GM12878 (cell line): ENCODE results near the gene LRRC8B. TPM values are rescaled to one million over a fixed set of nuclear protein-coding genes. Genes with fewer than 3 reads are reported as not detected.
A peak's percentile ranks its signal among the peaks of the same experiment; 100 is the strongest.
"Not testable (repeated sequence)": the region's sequence is repeated elsewhere in the genome, so short reads cannot be mapped to it uniquely, and the experiment has no call there.

Experiments used
- ATAC-seq: fragments of 200-7000 bp; cut with Tn5 transposase; 3 replicates; pipeline ENCODE4 v1.9.1; 2020; ENCODE audit warnings: mild to moderate bottlenecking, moderate library complexity
- BruUV-seq: library from RNA; stranded (reverse); fragments of 400-500 nt; replicated peaks from 2 replicates; lab custom pipeline; 2021; lab: Mats Ljungman, UMichigan
- CTCF ChIA-PET: fragments of 300-600 bp; sonication (Branson Sonifier 250); formaldehyde crosslinking; extraction: SDS; loops from one replicate; lab custom pipeline; 2021; ENCODE audit warnings: inconsistent platforms; lab: Yijun Ruan, JAX
- POLR2A ChIA-PET: fragments of 350-600 bp; formaldehyde crosslinking; extraction: SDS; loops from one replicate; lab custom pipeline; 2021; ENCODE audit warnings: inconsistent platforms; lab: Charles Lee
- RAD21 ChIA-PET: fragments of 300-600 bp; sonication (Branson Sonifier 250); formaldehyde crosslinking; loops from one replicate; lab custom pipeline; 2023; ENCODE audit warnings: antibody characterized with exemption; ENCODE audit not compliant: unreplicated experiment; lab: Charles Lee
- SMC1A ChIA-PET: fragments of 300-600 bp; sonication (Branson Sonifier 250); formaldehyde crosslinking; loops from one replicate; lab custom pipeline; 2023; ENCODE audit not compliant: unreplicated experiment, uncharacterized antibody; lab: Charles Lee
- DNase-seq: peaks from one replicate; pipeline ENCODE4 v3.0.0-alpha.2; 2011; ENCODE audit warnings: low read depth, low spot score
- FAIRE-seq: peaks from 3 replicates; lab custom pipeline; 2011; peaks lifted over from hg19 to GRCh38; lab: Jason Lieb, UNC
- H2AFZ ChIP-seq: 2 replicates; pipeline ENCODE4 v1.6.0; 2011; ENCODE audit warnings: low read depth, low read length, control low read depth; ENCODE audit not compliant: control insufficient read depth
- H3K27ac ChIP-seq: 2 replicates; pipeline ENCODE4 v1.5.1; 2011; ENCODE audit warnings: control low read depth; ENCODE audit not compliant: control insufficient read depth, insufficient read depth
- H3K27me3 ChIP-seq, 2 experiments: replicated peaks in 1 of 2; 2 replicates each; pipeline versions ENCODE4 v1.6.0 to v1.6.1; 2011; ENCODE audit warnings: low read length in 1 of 2; ENCODE audit not compliant: control insufficient read depth in 2 of 2, insufficient read depth in 2 of 2
- H3K36me3 ChIP-seq, 2 experiments: 2 replicates each; pipeline ENCODE4 v1.5.1; 2011; ENCODE audit warnings: low read length in 1 of 2; ENCODE audit not compliant: control insufficient read depth in 2 of 2, insufficient read depth in 2 of 2
- H3K4me1 ChIP-seq: 2 replicates; pipeline ENCODE4 v1.6.1; 2011; ENCODE audit warnings: mild to moderate bottlenecking, low read length, moderate library complexity, mixed read lengths; ENCODE audit not compliant: control insufficient read depth, insufficient read depth
- H3K4me2 ChIP-seq: 2 replicates; pipeline ENCODE4 v1.6.0; 2011; ENCODE audit warnings: control low read depth; ENCODE audit not compliant: control insufficient read depth, insufficient read depth
- H3K4me3 ChIP-seq: fragments of 200-600 bp; sonication (generic); 2 replicates; pipeline ENCODE4 v1.5.1; 2016
- H3K79me2 ChIP-seq: 2 replicates; pipeline ENCODE4 v1.6.0; 2011; ENCODE audit warnings: low read length; ENCODE audit not compliant: control insufficient read depth, insufficient read depth
- H3K9ac ChIP-seq: 2 replicates; pipeline ENCODE4 v1.8.0; 2011; ENCODE audit warnings: low read length, control low read depth, mixed read lengths; ENCODE audit not compliant: control insufficient read depth, insufficient read depth
- H3K9me3 ChIP-seq: replicated peaks from 3 replicates; pipeline ENCODE4 v1.5.1; 2011; ENCODE audit warnings: mild to moderate bottlenecking, low read length; ENCODE audit not compliant: control insufficient read depth, insufficient read depth
- H4K20me1 ChIP-seq: 2 replicates; pipeline ENCODE4 v1.6.0; 2011; ENCODE audit not compliant: control insufficient read depth, insufficient read depth
- ATF7 ChIP-seq: fragments of 450-650 bp; IDR thresholded peaks from 2 replicates; pipeline ENCODE4 v1.6.1; 2016; ENCODE audit warnings: low read depth, mild to moderate bottlenecking
- BCL3 ChIP-seq: IDR thresholded peaks from 2 replicates; pipeline ENCODE4 v1.6.1; 2011; ENCODE audit warnings: borderline replicate concordance, low read depth, mild to moderate bottlenecking, moderate library complexity, low read length; ENCODE audit not compliant: insufficient read depth, poor library complexity, severe bottlenecking
- EP300 ChIP-seq, 2 experiments: fragments of 150-350 bp in 1 of 2; IDR thresholded peaks; 2 replicates each; pipeline ENCODE4 v1.6.1; 2011 to 2012; ENCODE audit warnings: low read depth in 2 of 2, low read length in 2 of 2, borderline replicate concordance in 1 of 2, improper control_type of control experiment in 1 of 2, inconsistent platforms in 1 of 2; ENCODE audit not compliant: control insufficient read depth in 1 of 2
- MTA3 ChIP-seq: IDR thresholded peaks from 2 replicates; pipeline ENCODE4 v1.6.1; 2012; ENCODE audit warnings: low read length, inconsistent platforms, borderline replicate concordance
- PBX3 ChIP-seq: IDR thresholded peaks from 2 replicates; pipeline ENCODE4 v1.6.1; 2011; ENCODE audit warnings: mild to moderate bottlenecking, low read depth, low read length, moderate library complexity; ENCODE audit not compliant: insufficient replicate concordance
- POLR2AphosphoS5 ChIP-seq: IDR thresholded peaks from 2 replicates; pipeline ENCODE4 v1.6.1; 2011; ENCODE audit warnings: mild to moderate bottlenecking, low read length, inconsistent platforms
- SREBF2 ChIP-seq: IDR thresholded peaks from 2 replicates; pipeline ENCODE4 v1.6.1; 2012; ENCODE audit warnings: mild to moderate bottlenecking, low read length
- STAT1 ChIP-seq: fragments of 450-650 bp; conservative IDR thresholded peaks from 2 replicates; pipeline ENCODE4 v1.6.1; 2014; ENCODE audit warnings: antibody characterized with exemption, mild to moderate bottlenecking
- ZNF24 ChIP-seq: fragments of 450-650 bp; IDR thresholded peaks from 2 replicates; pipeline ENCODE4 v1.6.1; 2017; ENCODE audit warnings: antibody characterized with exemption, mild to moderate bottlenecking
- WGBS: methylation state at CpG from one replicate; pipeline ENCODE4 v1.1.6; 2016; ENCODE audit warnings: low lambda C conversion rate; ENCODE audit not compliant: insufficient replicate concordance, insufficient coverage; ENCODE audit errors: missing lambda C conversion rate; 5-methylcytosine and 5-hydroxymethylcytosine counted together
- in situ Hi-C: fragments of 300-500 bp; cut with MboI; formaldehyde crosslinking; loops from 9 replicates; pipeline ENCODE4 v1.14.3; 2018; ENCODE audit warnings: mixed read lengths
- intact Hi-C: fragments of 100-400 bp; cut with micrococcal nuclease; formaldehyde crosslinking; loops from one replicate; pipeline ENCODE4 v1.14.2; 2022; ENCODE audit not compliant: unreplicated experiment
- polyA plus RNA-seq, 11 experiments: library from polyadenylated mRNA; depleted of rRNA in 4 of 11; unstranded in 6 of 11; stranded (reverse) in 5 of 11; fragments of >200 nt; fragmentation: Nextera tagmentation in 4 of 11; fragmentation: Illumina TruSeq in 1 of 11; extraction: Ambion mirVana in 4 of 11; extraction: Trizol in 1 of 11; gene quantifications; 1 replicate in 1 of 11; 2 replicates in 10 of 11; pipeline versions ENCODE4 v1.2.1 to v1.2.3, GENCODE V29; 2011 to 2016; ENCODE audit warnings: inconsistent platforms in 2 of 11, missing spikeins in 2 of 11, low read depth in 1 of 11
- total RNA-seq, 4 experiments: library from RNA; depleted of rRNA in 3 of 4; stranded (reverse); fragments of >200 nt in 3 of 4; fragmentation: Illumina TruSeq in 1 of 4; extraction: Trizol in 1 of 4; gene quantifications; 2 replicates each; pipeline versions ENCODE4 v1.2.1 to v1.2.3, GENCODE V29; 2013 to 2021

LRRC8B gene
- total and polyA plus RNA-seq, 10 of the 15 experiments (the other 5 are each of a cell fraction or from before 2014, with no cell fraction given), result 1.3 to 9.2 (median 5.4) TPM

- SMC1A ChIA-PET, result interaction anchor here (0.8 to 3.5 kb wide), 6 partner anchors 8 to 87 kb away, joined by 3 to 20 read pairs (median 4); no protein-coding TSS in a partner anchor
- no TSS peak for BruUV-seq
- Histone ChIP-seq H3K4me3 (no peak overlapping the region), H3K4me1 (0 out of 2 replicates have a peak, but pooled peaks cover 4% of the 10 kb centered on the region), H3K9ac (no peak overlapping the region), H2AFZ (no peak overlapping the region), H3K9me3 (no peaks in the 10 kb centered on the region), H3K36me3 (no peaks in the 10 kb centered on the region), H3K79me2 (no peaks in the 10 kb centered on the region), H3K27me3 (no peaks in the 10 kb centered on the region), H4K20me1 (no peaks in the 10 kb centered on the region), H3K4me2 (no peak overlapping the region), H3K27ac (no peak overlapping the region)
- no peak for DNase-seq
- no peak for ATAC-seq
- no peak for FAIRE-seq
- POLR2A ChIA-PET, result no interaction called here
- CTCF ChIA-PET, result interaction anchor here (0.9 to 1.7 kb wide), 4 partner anchors 9 to 58 kb away, joined by 3 to 7 read pairs (median 4); no protein-coding TSS in a partner anchor
- no peak for TF ChIP-seq MTA3
- no peak for TF ChIP-seq STAT1
- no peak for TF ChIP-seq PBX3
- TF ChIP-seq ATF7, result no peak
- TF ChIP-seq SREBF2, result no peak
- no peak for TF ChIP-seq EP300 (IDR thresholded peaks at IDR 0.05; ENCODE audit: borderline replicate concordance in 1 of 2, control insufficient read depth in 1 of 2, low read depth in 2 of 2, low read length in 2 of 2)
- no peak for TF ChIP-seq BCL3
- no peak for TF ChIP-seq POLR2AphosphoS5
- peak; percentile 80 for TF ChIP-seq ZNF24
- in situ Hi-C loops (no loop called here), intact Hi-C loops (no loop called here)
- WGBS, result 44% methylated on average over 1 of the region's 1 CpG
- RAD21 ChIA-PET, result no interaction called here
These were observed 17.7 kb downstream of the LRRC8B start for GRCh38 chr1:89542345-89542744.

GRCh38 chr1:89543632-89544031 is 19.0 kb downstream of the LRRC8B start:
- H3K79me2 ChIP-seq, POLR2A ChIA-PET, FAIRE-seq, H3K9ac ChIP-seq, H3K27me3 ChIP-seq, H2AFZ ChIP-seq, H3K9me3 ChIP-seq, intact Hi-C loops, H3K4me3 ChIP-seq, H3K36me3 ChIP-seq, H4K20me1 ChIP-seq, H3K4me2 ChIP-seq, H3K27ac ChIP-seq, BruUV-seq, DNase-seq, ATAC-seq, in situ Hi-C loops: not testable (repeated sequence)
- ChIA-PET SMC1A (interaction anchor here (1.3 to 1.7 kb wide), 4 partner anchors 9 to 86 kb away, joined by 3 to 8 read pairs (median 4); no protein-coding TSS in a partner anchor), RAD21 (interaction anchor here (1.2 kb wide), 1 partner anchor 50 kb away, joined by 3 read pairs; no protein-coding TSS in a partner anchor), CTCF (interaction anchor here (1.7 kb wide), 1 partner anchor 59 kb away, joined by 7 read pairs; no protein-coding TSS in a partner anchor)
- WGBS, result 100% methylated on average over 1 of the region's 1 CpG
- H3K4me1 ChIP-seq, result peaks cover 14% of the 10 kb centered on the region; the same call in 1 of the 2 replicates
